Measurements from ENCODE around the gene NIT2.

DNA sequence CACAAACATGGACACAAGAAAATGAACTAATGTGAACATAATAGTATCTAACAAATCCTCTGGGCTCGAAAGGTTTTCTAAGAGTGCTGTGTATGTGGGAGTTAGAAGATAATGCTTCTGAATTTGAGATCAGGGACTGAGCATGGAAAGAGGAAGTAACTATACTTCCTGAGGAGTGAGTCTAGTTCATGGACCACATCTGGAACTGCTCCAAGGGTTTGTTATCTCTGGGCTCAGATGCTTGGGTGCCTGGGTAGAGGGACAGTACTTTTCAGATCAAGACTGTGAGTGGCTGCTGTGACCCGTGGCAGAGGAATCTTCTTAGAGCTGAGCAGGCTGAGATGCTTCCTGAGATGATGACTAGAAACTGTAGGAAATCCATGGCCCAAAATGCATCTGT lies 45.2 kb upstream of the NIT2 start:
- TF ChIP-seq YBX1 (IDR thresholded peaks at IDR 0.05) = no peak
- no peak for TF ChIP-seq CTCF (IDR thresholded peaks at IDR 0.05 in 2 of 3, conservative IDR thresholded peaks at IDR 0.05 in 1 of 3; ENCODE audit: control insufficient read depth in 2 of 3, extremely low read depth in 1 of 3, insufficient read depth in 1 of 3, low read depth in 3 of 3, low read length in 3 of 3)
- TF ChIP-seq MAX (IDR thresholded peaks at IDR 0.05; ENCODE audit: low read depth, low read length) = no peak
- no peak for TF ChIP-seq POLR2AphosphoS5 (IDR thresholded peaks at IDR 0.05; ENCODE audit: low read length)
- TF ChIP-seq POLR2A (IDR thresholded peaks at IDR 0.05; ENCODE audit: low read depth, low read length) = no peak
- TF ChIP-seq EP300 (IDR thresholded peaks at IDR 0.05; ENCODE audit: borderline replicate concordance in 1 of 2, control insufficient read depth in 1 of 2, low read depth in 2 of 2, low read length in 2 of 2) = no peak
- no peak for TF ChIP-seq POU2F2 (IDR thresholded peaks at IDR 0.05; ENCODE audit: borderline replicate concordance, low read depth, low read length)
- TF ChIP-seq, protein P1, sequence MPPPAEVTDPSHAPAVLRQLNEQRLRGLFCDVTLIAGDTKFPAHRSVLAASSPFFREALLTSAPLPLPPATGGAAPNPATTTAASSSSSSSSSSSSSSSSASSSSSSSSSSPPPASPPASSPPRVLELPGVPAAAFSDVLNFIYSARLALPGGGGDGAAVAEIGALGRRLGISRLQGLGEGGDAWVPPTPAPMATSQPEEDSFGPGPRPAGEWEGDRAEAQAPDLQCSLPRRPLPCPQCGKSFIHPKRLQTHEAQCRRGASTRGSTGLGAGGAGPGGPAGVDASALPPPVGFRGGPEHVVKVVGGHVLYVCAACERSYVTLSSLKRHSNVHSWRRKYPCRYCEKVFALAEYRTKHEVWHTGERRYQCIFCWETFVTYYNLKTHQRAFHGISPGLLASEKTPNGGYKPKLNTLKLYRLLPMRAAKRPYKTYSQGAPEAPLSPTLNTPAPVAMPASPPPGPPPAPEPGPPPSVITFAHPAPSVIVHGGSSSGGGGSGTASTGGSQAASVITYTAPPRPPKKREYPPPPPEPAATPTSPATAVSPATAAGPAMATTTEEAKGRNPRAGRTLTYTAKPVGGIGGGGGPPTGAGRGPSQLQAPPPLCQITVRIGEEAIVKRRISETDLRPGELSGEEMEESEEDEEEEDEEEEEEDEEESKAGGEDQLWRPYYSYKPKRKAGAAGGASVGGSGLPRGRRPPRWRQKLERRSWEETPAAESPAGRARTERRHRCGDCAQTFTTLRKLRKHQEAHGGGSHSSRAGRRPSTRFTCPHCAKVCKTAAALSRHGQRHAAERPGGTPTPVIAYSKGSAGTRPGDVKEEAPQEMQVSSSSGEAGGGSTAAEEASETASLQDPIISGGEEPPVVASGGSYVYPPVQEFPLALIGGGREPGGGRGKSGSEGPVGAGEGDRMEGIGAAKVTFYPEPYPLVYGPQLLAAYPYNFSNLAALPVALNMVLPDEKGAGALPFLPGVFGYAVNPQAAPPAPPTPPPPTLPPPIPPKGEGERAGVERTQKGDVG (CRISPR knock-in tag; IDR thresholded peaks at IDR 0.05) = no peak
- no peak for TF ChIP-seq WRNIP1 (IDR thresholded peaks at IDR 0.05; ENCODE audit: borderline replicate concordance, low read depth, low read length)
- no peak for TF ChIP-seq ESRRA (IDR thresholded peaks at IDR 0.05; ENCODE audit: low read length)
